ENCODE results near the gene GTPBP6. TPM values are rescaled to one million over a fixed set of nuclear protein-coding genes. Genes with fewer than 3 reads are reported as not detected.

GTPBP6 gene
- total RNA-seq, 1 experiment from 2014 or later, result 41.6 TPM

DNA sequence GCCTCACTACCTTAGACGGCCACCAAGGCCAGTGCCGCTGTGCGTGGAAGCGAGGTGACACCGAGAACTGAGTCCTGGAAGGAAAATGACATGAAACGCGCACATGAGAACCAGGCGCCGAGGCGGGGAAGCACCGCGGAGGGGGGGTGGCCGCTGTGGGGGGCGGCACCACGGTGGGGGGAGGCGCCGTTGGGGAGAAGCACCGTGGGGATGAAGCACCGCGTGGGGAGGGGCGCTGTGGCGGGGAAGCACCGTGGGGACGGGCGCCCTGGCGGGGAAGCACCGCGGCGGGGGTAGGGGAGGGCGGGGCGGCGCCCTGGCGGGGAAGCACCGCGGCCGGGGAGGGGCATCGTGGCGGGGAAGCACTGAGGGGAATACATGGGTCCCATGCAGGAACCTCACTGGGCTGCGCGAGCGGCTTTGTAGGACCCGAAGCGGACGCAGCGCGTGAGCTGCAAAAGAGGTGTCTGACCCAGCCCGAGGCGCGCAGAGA lies 40.1 kb upstream of the GTPBP6 start:
- DNase-seq (ENCODE audit: low read depth, low spot score), result no peak
- Histone ChIP-seq H3K27me3 (ENCODE audit: insufficient read depth, low read length) (no peaks in the 10 kb centered on the region), H3K79me2 (ENCODE audit: insufficient read depth, low read length) (no peaks in the 10 kb centered on the region), H3K4me1 (ENCODE audit: control insufficient read depth in 1 of 2, insufficient read depth in 2 of 2, low read length in 2 of 2) (no peaks in the 10 kb centered on the region), H3K9me3 (ENCODE audit: control insufficient read depth in 1 of 2, insufficient read depth in 1 of 2, low read depth in 1 of 2, low read length in 2 of 2) (no peaks in the 10 kb centered on the region), H3K27ac (ENCODE audit: low read depth, low read length) (no peak overlapping the region), H3K4me3 (replicated peaks in 1 of 2; ENCODE audit: low read depth in 1 of 2, low read length in 2 of 2) (no peak overlapping the region), H3K36me3 (ENCODE audit: control insufficient read depth in 1 of 2, insufficient read depth in 2 of 2, low read length in 2 of 2) (0 out of 4 replicates have a peak, but pooled peaks cover 0 to 4% of the 10 kb centered on the region in 2 experiments), H3K4me2 (ENCODE audit: low read length) (no peak overlapping the region), H3K9me2 (ENCODE audit: insufficient read depth) (no peaks in the 10 kb centered on the region), H3K9ac (ENCODE audit: low read length) (no peak overlapping the region), H2AFZ (ENCODE audit: low read depth, low read length, poor library complexity, severe bottlenecking) (no peak overlapping the region), H4K20me1 (ENCODE audit: insufficient read depth) (no peaks in the 10 kb centered on the region)
- ChIA-PET CTCF (no interaction called here), RAD21 (ENCODE audit: low non-redundant PET in 1 of 2, low total read pairs in 2 of 2, uncharacterized antibody in 2 of 2, unreplicated experiment in 2 of 2) (no interaction called here), POLR2A (no interaction called here)
- no TSS peak for BruUV-seq (replicated peaks)
- TF ChIP-seq ZNF274 (IDR thresholded peaks at IDR 0.05; ENCODE audit: low read depth, low read length) (no peak), SIN3A (IDR thresholded peaks at IDR 0.05; ENCODE audit: low read depth) (no peak), YY1 (IDR thresholded peaks at IDR 0.05; ENCODE audit: extremely low read depth, insufficient replicate concordance, low read depth, low read length) (no peak), SRF (IDR thresholded peaks at IDR 0.05; ENCODE audit: low read depth) (no peak), FOSL1 (IDR thresholded peaks at IDR 0.05; ENCODE audit: low read depth) (no peak), RAD21 (IDR thresholded peaks at IDR 0.05; ENCODE audit: low read depth) (no peak), POLR2AphosphoS5 (IDR thresholded peaks at IDR 0.05; ENCODE audit: low read depth, low read length) (no peak), EZH2 (IDR thresholded peaks at IDR 0.05) (no peak), POLR2A (IDR thresholded peaks at IDR 0.05; ENCODE audit: borderline replicate concordance, extremely low read depth, insufficient read depth, insufficient read length) (no peak), EGR1 (IDR thresholded peaks at IDR 0.05; ENCODE audit: low read depth) (no peak), EZH2phosphoT487 (IDR thresholded peaks at IDR 0.05; ENCODE audit: borderline replicate concordance) (no peak), SP1 (IDR thresholded peaks at IDR 0.05; ENCODE audit: low read depth) (no peak)
- TF ChIP-seq, protein P1, sequence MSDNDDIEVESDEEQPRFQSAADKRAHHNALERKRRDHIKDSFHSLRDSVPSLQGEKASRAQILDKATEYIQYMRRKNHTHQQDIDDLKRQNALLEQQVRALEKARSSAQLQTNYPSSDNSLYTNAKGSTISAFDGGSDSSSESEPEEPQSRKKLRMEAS (IDR thresholded peaks at IDR 0.05), result no peak
- TF ChIP-seq, protein P2, sequence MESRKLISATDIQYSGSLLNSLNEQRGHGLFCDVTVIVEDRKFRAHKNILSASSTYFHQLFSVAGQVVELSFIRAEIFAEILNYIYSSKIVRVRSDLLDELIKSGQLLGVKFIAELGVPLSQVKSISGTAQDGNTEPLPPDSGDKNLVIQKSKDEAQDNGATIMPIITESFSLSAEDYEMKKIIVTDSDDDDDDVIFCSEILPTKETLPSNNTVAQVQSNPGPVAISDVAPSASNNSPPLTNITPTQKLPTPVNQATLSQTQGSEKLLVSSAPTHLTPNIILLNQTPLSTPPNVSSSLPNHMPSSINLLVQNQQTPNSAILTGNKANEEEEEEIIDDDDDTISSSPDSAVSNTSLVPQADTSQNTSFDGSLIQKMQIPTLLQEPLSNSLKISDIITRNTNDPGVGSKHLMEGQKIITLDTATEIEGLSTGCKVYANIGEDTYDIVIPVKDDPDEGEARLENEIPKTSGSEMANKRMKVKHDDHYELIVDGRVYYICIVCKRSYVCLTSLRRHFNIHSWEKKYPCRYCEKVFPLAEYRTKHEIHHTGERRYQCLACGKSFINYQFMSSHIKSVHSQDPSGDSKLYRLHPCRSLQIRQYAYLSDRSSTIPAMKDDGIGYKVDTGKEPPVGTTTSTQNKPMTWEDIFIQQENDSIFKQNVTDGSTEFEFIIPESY (IDR thresholded peaks at IDR 0.05; ENCODE audit: extremely low read depth, insufficient replicate concordance, low read length), result no peak
- no peak for ATAC-seq
- intact Hi-C loops (cut with micrococcal nuclease), result no loop called here

All from HCT116 (cell line).